Measurements from ENCODE around the gene NRXN3. TPM values are rescaled to one million over a fixed set of nuclear protein-coding genes. Genes with fewer than 3 reads are reported as not detected.
"Not testable (repeated sequence)": the region's sequence is repeated elsewhere in the genome, so short reads cannot be mapped to it uniquely, and the experiment has no call there.

The NRXN3 gene
- total and polyA plus RNA-seq, 2 donors (not counting 1 experiment from before 2014, with no cell fraction given) = 0.83 to 34.6 TPM

DNA sequence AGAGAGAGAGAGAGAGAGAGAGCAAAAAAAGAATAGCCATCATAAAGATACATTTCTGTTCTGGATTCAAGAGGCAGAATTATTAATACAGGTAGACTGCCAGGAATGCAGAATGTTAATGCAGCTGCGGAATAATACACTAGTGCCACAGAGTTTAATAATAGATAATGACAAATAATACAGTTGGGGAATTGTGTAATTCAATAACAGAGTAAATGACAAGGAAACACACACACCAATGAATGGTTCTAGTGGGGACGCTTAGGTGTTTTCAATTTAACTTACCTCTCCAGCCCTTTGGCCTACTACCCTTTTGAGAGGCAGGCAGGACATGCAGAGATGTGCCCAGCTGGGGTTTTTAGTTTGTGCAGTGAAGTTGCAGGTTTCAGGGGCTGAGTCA, 313.9 kb downstream of the NRXN3 start:
- no peak overlapping the region for H3K4me3 ChIP-seq (replicated peaks in 1 of 4; ENCODE audit: control extremely low read depth in 1 of 4, insufficient read depth in 1 of 4, low read depth in 3 of 4, low read length in 4 of 4)
- no peaks in the 10 kb centered on the region for H3K79me2 ChIP-seq (ENCODE audit: control insufficient read depth, insufficient read depth, low read length)
- TF ChIP-seq EZH2 (IDR thresholded peaks at IDR 0.05; ENCODE audit: low read length, missing control alignments) (no peak), CTCF (conservative IDR thresholded peaks at IDR 0.05 in 1 of 2, IDR thresholded peaks at IDR 0.05 in 1 of 2; ENCODE audit: low read depth in 1 of 2, low read length in 2 of 2) (no peak)
- no peak overlapping the region for H3K9ac ChIP-seq (ENCODE audit: insufficient read depth, low read length)
- H3K36me3 ChIP-seq (ENCODE audit: control insufficient read depth, insufficient read depth, low read length) = no peaks in the 10 kb centered on the region
- H3K4me1 ChIP-seq (ENCODE audit: control insufficient read depth, extremely low read depth, insufficient read depth, low read length) = no peaks in the 10 kb centered on the region
- no peak overlapping the region for H3K4me2 ChIP-seq (ENCODE audit: extremely low read depth, insufficient read depth, low read length)
- H3K27ac ChIP-seq (ENCODE audit: insufficient read depth, low read length) = no peak overlapping the region
- no peaks in the 10 kb centered on the region for H3K27me3 ChIP-seq (ENCODE audit: control insufficient read depth, insufficient read depth, low read length)
- no peaks in the 10 kb centered on the region for H3K9me3 ChIP-seq (ENCODE audit: control insufficient read depth, insufficient read depth, low read depth, low read length)
- no peak for DNase-seq (ENCODE audit: low read depth in 2 of 2)
- no peaks in the 10 kb centered on the region for H4K20me1 ChIP-seq (ENCODE audit: control insufficient read depth, extremely low read depth, insufficient read depth, low read length)
- H2AFZ ChIP-seq (ENCODE audit: low read length) = no peak overlapping the region

GRCh38 chr14:78486081-78486480, 315.9 kb downstream of the NRXN3 start:
- Histone ChIP-seq H3K36me3 (ENCODE audit: control insufficient read depth, insufficient read depth, low read length) (no peaks in the 10 kb centered on the region), H4K20me1 (ENCODE audit: control insufficient read depth, extremely low read depth, insufficient read depth, low read length) (no peaks in the 10 kb centered on the region), H3K27me3 (ENCODE audit: control insufficient read depth, insufficient read depth, low read length) (no peaks in the 10 kb centered on the region), H3K79me2 (ENCODE audit: control insufficient read depth, insufficient read depth, low read length) (no peaks in the 10 kb centered on the region), H3K9me3 (ENCODE audit: control insufficient read depth, insufficient read depth, low read depth, low read length) (no peaks in the 10 kb centered on the region), H3K4me2 (ENCODE audit: extremely low read depth, insufficient read depth, low read length) (no peak overlapping the region), H3K27ac (ENCODE audit: insufficient read depth, low read length) (no peak overlapping the region), H3K4me1 (ENCODE audit: control insufficient read depth, extremely low read depth, insufficient read depth, low read length) (no peaks in the 10 kb centered on the region), H2AFZ (ENCODE audit: low read length) (no peak overlapping the region), H3K4me3 (replicated peaks in 1 of 4; ENCODE audit: control extremely low read depth in 1 of 4, insufficient read depth in 1 of 4, low read depth in 3 of 4, low read length in 4 of 4) (no peak overlapping the region), H3K9ac (ENCODE audit: insufficient read depth, low read length) (no peak overlapping the region)
- no peak for DNase-seq (ENCODE audit: low read depth in 2 of 2)
- no peak for TF ChIP-seq EZH2 (IDR thresholded peaks at IDR 0.05; ENCODE audit: low read length, missing control alignments)
- no peak for TF ChIP-seq CTCF (conservative IDR thresholded peaks at IDR 0.05 in 1 of 2, IDR thresholded peaks at IDR 0.05 in 1 of 2; ENCODE audit: low read depth in 1 of 2, low read length in 2 of 2)

DNA sequence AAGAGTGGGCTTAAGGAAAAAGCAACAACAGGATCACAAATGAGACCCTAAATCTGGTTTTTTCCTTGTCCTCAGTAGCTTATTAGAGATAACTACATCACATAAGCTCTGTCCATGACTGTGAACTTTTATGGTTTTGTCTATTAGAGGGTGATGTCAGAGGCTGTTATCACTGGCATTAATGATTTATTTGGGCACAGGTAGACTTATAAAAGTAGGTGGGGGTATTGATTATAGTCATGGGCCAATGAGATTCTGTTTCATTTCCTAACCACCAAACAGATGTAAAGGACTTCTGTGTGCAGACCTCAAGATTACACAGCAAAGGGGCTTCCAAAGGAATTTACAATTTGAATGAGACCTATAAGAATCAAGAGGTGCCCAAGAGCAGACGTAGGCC, 316.4 kb downstream of the NRXN3 start:
- Histone ChIP-seq H3K4me1 (ENCODE audit: control insufficient read depth, extremely low read depth, insufficient read depth, low read length) (no peaks in the 10 kb centered on the region), H3K9me3 (ENCODE audit: control insufficient read depth, insufficient read depth, low read depth, low read length) (no peaks in the 10 kb centered on the region), H4K20me1 (ENCODE audit: control insufficient read depth, extremely low read depth, insufficient read depth, low read length) (no peaks in the 10 kb centered on the region), H3K79me2 (ENCODE audit: control insufficient read depth, insufficient read depth, low read length) (no peaks in the 10 kb centered on the region), H3K9ac (ENCODE audit: insufficient read depth, low read length) (no peak overlapping the region), H3K36me3 (ENCODE audit: control insufficient read depth, insufficient read depth, low read length) (no peaks in the 10 kb centered on the region), H3K27me3 (ENCODE audit: control insufficient read depth, insufficient read depth, low read length) (no peaks in the 10 kb centered on the region), H3K4me2 (ENCODE audit: extremely low read depth, insufficient read depth, low read length) (no peak overlapping the region), H3K27ac (ENCODE audit: insufficient read depth, low read length) (no peak overlapping the region), H3K4me3 (replicated peaks in 1 of 4; ENCODE audit: control extremely low read depth in 1 of 4, insufficient read depth in 1 of 4, low read depth in 3 of 4, low read length in 4 of 4) (no peak overlapping the region), H2AFZ (ENCODE audit: low read length) (no peak overlapping the region)
- TF ChIP-seq CTCF (conservative IDR thresholded peaks at IDR 0.05 in 1 of 2, IDR thresholded peaks at IDR 0.05 in 1 of 2; ENCODE audit: low read depth in 1 of 2, low read length in 2 of 2) (no peak), EZH2 (IDR thresholded peaks at IDR 0.05; ENCODE audit: low read length, missing control alignments) (no peak)
- no peak for DNase-seq (ENCODE audit: low read depth in 2 of 2)

DNA sequence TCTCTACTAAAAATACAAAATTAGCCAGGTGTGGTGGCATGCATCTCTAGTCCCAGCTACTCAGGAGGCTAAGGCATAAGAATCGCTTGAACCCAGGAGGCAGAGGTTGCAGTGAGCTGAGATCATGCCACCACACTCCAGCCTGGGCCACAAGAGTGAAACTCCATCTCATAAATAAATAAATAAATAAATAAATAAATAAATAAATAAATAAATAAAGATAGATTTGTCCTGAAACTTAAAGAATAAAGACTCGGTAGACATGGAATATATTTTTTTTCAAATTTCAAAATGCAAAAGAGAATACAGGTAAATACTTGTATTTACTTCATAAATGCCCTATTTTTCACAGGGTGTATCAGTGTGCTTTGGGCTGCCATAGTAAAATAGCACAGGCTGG, 317.4 kb downstream of the NRXN3 start:
- H3K36me3 ChIP-seq (ENCODE audit: control insufficient read depth, insufficient read depth, low read length); H3K4me3 ChIP-seq (replicated peaks in 1 of 4; ENCODE audit: control extremely low read depth in 1 of 4, insufficient read depth in 1 of 4, low read depth in 3 of 4, low read length in 4 of 4); H3K9ac ChIP-seq (ENCODE audit: insufficient read depth, low read length); H3K4me1 ChIP-seq (ENCODE audit: control insufficient read depth, extremely low read depth, insufficient read depth, low read length); H3K27me3 ChIP-seq (ENCODE audit: control insufficient read depth, insufficient read depth, low read length); H3K9me3 ChIP-seq (ENCODE audit: control insufficient read depth, insufficient read depth, low read depth, low read length); H3K27ac ChIP-seq (ENCODE audit: insufficient read depth, low read length); H4K20me1 ChIP-seq (ENCODE audit: control insufficient read depth, extremely low read depth, insufficient read depth, low read length); DNase-seq (ENCODE audit: low read depth in 2 of 2); H3K4me2 ChIP-seq (ENCODE audit: extremely low read depth, insufficient read depth, low read length); H3K79me2 ChIP-seq (ENCODE audit: control insufficient read depth, insufficient read depth, low read length); H2AFZ ChIP-seq (ENCODE audit: low read length): not testable (repeated sequence)

Measured in fibroblast of lung (primary cell).